ENCODE measurements around the gene GTPBP2.

DNA sequence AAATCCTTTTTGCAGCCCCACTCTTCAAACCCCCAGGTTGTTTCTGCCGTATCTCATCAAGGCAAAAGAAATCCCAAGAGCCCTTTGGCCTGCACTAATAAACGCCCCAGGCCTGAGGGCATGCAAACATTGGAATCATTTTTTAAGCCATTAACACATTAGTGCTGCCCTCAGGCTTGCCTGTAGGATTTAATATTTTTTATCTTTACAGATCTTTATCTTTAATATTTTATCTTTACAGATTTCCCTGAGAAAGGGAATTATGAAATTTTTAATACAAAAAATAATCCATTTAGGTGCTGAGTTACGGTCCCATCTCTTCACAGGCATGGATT is 14.7 kb downstream of the GTPBP2 start:
- TF ChIP-seq POLR2AphosphoS5 (IDR thresholded peaks at IDR 0.05; ENCODE audit: borderline replicate concordance, low read depth, low read length) (no peak), EZH2 (IDR thresholded peaks at IDR 0.05) (no peak), FOXP2 (optimal IDR thresholded peaks at IDR 0.05; ENCODE audit: control extremely low read depth, extremely low read length, insufficient read depth) (no peak)

Measured in SK-N-MC (cell line).